Stimulated activated naive CD8-positive, alpha-beta T cell treated with anti-CD3 and anti-CD28 coated beads, Interleukin-15, Interleukin-2, amounts not matched to agents 100 U/mL and 50 U/mL, for 24 hours (primary cell): ENCODE data around the gene STRN4.
"Not testable (repeated sequence)": the region's sequence is repeated elsewhere in the genome, so short reads cannot be mapped to it uniquely, and the experiment has no call there.

ENCODE experiments used
- ATAC-seq: fragments of 150-1000 bp; cut with Tn5 transposase; one replicate; pipeline ENCODE4 v1.10.0; 2021
- DNase-seq: peaks from one replicate; pipeline ENCODE4 v3.0.0; 2021

STRN4 gene

DNA sequence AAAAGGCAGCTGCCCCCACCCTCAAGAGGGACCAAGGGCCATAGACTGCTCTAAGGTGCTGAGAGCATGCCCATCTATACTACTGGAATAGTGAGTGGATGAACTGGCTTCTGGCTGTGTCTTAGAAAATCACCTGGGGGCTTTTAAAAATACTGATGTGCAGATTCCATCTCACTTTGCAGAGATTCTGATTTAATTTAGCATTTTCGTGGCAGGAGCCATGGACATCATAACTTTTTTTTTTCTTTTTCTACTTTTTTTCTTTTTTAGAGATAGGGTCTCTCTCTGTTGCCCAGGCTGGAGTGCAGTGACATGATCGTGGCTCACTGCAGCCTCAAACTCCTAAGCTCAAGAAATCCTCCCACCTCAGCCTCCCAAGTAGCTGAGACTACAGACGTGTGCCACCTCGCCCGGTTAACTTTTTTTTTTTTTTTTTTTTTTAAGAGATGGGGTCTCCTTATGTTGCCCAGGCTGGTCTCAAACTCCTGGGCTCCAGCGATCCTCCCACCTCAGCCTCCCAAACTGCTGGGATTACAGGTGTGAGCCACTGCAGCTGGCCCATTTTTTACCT lies 33.4 kb downstream of the STRN4 start:
- DNase-seq, ATAC-seq: not testable (repeated sequence)

DNA sequence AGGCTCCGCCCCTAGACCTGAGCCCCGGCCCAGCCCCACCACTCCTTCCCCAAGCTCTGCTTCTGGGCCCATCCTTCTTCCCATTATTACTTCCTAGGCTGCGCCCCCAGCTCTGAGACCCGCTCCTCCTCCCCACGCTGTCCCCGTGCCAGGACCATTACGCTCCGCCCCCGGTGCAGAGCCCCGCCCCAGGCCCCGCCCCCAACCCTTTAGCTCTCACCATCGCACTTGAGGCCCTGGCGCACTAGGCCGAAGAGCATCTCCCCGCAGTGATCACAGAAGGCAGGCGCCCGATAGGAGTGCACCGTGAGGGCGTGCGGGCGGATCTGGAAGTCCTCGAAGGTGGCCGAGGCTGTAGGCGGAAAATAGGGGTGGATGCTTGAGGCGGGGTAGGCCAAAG lies 35.6 kb downstream of the STRN4 start:
- ATAC-seq (no peak), DNase-seq (no peak)

DNA sequence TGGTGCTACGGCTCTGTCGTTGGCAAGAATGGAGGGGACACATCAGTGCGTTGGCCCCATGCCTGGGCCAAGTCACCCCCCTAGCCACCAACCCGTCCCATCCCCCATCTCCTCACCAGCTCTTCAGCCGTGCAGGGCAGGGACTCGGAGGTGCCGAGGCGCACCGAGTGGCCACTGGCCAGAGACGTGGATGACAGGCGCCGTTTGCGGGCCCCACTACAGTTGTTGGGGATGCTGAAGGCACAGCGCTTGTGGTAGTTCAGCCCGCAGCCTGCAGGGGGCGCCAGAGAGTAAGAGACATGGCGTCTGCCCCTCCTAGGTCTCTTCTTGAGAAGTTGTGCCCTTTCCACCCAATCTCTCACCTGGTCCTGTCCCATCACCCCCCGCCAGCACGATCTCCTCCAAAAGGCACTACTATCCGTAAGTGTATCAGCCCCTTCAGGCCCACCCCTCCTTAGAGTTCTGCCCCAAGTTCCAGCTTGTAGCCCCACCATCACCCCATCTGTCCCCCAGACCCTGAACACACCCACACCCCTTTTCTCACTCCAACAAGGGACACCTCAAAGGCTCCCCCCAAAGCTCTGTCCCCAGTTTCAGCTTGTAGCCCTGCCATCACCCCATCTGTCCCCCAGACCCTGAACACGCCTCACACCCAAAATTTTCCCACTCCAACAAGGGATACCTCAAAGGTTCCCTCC lies 41.7 kb downstream of the STRN4 start:
- DNase-seq (peak; percentile 94), ATAC-seq (peak; percentile 86)

DNA sequence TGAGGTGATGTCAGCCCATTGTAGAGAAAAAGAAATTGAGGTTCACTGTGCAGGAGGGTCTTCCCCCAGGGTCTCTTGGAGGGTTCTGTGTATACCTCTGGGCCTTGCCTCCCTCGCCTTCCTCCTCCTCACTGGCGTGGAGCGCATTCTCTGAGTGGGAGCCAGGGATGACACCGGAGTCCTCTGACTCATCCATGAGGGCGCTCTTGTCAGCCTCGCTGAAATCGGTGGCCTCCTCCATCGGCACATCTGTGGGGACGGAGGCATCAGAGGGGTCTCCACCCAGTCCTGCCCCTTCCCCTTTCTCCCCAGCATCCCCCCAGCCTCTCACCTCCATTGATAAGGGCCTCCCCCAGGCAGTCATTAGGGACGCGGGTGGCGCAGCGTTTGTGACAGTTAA lies 45.5 kb downstream of the STRN4 start:
- ATAC-seq (no peak), DNase-seq (no peak)

DNA sequence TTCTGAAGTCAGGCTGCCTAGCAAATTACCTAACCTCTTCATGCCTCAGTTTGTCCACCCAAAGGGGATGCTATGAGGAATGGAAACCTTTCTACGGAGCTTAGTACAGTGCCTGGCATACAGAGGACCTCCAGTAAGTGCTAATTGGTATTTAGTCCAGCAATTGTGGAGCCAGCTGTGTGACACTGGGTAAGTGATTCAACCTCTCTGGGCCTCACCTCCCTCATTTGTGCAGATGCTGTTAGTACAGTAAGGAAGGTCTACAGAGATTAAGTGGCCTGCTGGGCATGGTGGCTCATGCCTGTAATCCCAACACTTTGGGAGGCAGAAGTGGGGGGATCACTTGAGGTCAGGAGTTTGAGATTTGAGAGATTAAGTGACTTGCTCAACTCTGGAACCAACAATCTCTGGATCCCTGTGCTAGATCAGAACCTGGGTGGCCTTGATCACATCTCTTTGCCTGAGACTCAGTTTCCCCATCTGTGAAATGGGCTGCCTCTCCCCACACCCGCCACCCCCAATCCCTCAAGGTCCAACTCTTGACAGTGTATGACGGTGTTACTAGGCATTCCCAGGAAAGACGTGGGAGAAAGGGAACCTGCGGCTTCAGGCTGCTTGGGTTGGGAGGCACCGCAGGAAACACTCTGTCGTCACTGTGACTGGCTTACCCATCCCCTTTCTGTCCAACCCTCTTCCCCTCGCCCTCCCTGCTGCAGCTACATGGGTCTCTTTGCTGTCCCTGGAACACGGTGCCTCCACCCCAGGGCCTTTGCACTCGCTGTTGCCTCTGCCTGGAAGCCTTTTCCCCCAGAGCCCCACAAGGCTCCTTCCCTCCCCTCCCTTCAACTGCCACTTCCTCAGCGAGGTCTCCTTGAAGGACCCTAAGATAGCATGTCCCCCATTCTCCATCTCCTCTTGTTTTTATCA lies 47.6 kb downstream of the STRN4 start:
- DNase-seq (no peak), ATAC-seq (no peak)

DNA sequence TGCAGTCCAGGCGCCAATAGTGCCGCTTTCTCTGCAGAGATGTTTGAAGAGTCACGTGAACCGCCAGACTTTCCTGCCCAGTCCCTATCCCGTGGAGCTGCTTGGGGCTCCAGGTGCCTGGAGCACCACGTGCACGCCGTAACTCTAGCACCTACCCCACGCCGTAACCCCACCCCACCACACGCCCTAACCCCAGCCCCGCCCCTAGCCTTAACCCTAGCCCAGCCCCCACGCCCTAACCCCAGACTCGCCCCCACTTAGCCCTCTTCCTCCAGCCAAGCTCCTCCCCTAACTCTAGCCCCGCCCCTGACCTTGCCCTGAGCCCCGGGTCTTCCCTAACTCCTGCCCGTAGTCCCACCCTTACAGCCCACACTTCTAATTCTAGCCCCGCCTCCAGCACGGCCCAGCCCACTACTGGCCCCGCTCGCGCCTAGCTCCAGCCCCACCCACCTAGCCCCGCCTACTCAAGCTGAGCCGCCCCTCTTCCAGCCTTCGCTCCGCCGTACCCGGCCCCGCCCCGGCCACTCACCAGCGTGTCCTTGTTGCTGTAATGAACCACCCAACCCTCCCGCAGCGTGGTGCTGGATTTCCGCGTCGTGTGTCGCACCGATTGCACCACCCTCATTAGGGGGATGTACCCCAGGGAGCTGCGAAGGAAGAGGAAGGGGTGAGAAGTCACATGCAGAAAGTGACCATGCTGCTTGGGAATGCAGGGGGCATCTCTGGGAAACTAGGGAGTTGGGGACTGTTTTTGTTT lies 48.9 kb downstream of the STRN4 start:
- peak; percentile 68 for ATAC-seq
- DNase-seq: peak; percentile 44

DNA sequence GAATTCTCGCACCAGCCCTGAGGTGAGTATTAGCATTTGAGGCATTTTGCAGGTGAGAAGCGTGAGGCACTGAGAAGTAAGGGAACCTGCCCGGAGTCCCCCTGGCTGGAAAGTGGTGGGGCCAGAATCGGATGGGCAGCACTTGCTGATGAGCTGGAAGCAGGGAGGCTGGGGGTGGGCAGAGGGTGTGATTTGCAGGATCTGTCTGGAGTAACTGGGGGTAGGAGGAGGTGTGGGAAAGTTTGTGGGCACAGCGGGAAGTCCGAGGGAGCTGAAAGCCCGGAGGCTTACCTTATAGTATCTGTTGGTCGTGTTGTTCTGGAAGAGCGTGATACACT lies 49.4 kb downstream of the STRN4 start:
- ATAC-seq: no peak
- no peak for DNase-seq

DNA sequence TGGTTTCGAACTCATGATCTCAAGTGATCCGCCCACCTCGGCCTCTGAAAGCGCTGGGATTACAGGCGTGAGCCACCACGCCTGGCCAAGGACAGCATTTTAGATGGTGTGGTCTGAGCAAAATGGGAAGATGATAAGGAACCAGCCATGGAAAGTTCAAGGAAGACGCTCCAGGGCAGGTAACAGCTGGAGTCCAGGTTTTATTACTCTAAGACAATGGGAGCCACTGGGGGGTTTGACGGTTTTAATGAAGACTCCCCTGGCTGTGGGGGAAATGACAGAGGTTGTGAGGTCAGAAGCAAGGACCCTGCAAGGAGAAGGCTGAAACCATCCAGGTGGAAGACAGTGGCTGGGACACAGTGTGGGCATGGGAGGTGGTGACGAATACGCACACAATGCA lies 50.2 kb downstream of the STRN4 start:
- no peak for ATAC-seq
- DNase-seq: no peak

DNA sequence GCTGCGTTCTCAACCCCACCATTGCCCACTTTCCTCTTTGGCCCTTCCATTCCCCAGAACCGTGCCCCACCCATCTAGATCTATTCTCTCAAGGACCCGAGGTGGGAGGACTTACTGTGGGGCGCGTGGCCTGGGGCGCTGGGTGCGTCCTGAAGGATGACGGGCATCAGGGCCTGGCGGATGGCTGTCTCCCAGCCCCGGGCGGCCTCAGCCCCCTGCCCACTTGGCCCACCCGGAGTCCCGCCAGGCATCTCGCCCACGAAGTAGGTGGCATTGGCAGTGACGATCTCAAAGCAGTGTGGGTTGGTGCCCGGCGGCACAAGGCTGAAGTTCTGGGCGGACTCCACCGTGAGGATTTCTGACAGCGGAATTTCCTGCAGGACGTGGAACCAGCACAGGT lies 52.5 kb downstream of the STRN4 start:
- ATAC-seq: no peak

DNA sequence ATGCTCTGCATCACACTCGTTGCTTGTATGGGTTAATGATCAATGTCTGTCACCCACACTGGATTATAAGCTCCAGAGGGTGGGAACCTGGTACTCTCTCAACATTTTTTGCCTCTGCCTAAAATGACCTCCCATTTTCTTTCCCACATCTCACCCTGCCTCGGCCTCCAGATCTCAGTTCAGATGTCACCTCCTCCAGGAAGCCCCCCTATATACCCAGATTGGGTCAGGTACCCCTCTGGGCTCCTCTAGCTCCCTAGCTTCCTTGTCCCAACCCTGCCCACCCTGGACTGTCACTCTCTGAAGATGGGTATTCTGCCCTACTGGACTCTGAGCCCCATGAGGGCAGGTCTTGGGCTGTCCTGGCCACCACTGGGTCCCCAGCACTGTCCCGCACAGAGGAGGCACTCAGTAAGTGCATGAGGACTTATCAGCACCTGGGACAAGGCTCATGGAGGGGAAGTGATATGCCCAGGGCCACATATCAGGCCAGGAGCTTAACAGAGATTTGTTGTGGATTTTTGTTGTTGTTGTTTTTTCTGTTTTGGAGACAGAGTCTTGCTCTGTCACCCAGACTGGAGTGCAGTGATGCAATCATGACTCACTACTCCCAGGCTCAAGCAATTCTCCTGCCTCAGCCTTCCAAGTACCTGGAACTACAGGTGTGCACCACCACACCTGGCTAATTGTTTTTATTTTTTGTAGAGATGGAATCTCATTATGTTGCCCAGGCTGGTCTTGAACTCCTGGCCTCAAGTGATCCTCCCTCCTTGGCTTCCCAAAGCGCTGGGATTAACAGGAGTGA lies 53.1 kb downstream of the STRN4 start:
- ATAC-seq: no peak

More for the DNA sequence above, 52.5 kb downstream of the STRN4 start:
- DNase-seq: no peak

DNA sequence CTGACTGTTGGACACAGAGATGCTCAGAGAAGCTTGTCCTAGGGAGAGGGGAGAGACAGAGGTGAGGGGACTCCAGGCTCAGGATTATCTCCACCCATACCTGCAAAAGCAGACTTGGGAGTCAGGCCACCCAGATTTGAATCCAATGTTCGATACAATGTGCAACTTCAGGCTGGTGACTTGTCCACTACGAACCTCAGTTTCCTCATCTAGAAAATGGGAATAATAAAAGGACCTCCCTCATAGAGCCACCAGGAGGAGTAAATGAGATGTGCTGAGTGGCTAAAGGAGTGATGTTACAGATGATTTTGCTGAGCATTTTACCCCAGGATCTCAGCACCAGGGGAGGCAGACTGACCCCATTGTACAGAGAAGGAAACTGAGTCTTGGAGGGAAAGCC lies 54.3 kb downstream of the STRN4 start:
- no peak for ATAC-seq
- DNase-seq: no peak

More for the DNA sequence above, 53.1 kb downstream of the STRN4 start:
- DNase-seq: no peak

DNA sequence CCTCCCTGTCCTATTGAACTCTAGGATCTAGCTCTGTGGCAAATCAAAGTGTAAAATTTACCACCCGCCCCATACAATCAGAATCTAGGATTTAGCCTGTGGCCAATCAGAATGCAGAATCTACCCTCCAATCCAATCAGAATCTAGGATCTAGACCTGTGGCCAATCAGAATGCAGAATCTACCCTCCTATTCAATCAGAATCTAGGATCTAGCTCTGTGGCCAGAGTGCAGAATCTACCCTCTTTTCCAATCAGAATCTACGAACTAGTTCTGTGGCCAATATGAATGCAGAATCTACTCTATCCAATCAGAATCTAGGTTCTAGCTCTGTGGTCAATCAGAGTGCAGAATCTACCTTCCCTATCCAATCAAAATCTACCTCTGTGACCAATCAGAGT lies 55.1 kb downstream of the STRN4 start:
- ATAC-seq: no peak
- no peak for DNase-seq

DNA sequence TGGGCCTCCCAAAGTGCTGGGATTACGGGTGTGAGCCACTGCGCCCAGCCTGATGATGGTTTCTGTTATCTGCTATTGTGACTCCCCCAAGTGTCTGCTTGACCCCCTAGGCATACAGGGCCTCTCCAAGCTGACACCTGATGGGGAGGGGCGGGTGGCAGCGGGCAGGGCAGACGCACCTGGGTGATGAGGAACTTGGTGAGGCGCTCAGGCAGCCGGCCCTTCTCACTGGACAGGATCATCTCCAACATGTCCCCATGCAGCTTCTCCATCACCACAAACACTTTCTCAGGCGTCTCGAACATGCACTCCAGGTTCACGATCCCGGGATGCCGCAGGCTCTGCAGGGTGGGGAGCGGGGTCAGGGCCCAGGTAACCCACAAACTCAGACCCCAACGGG lies 56.9 kb downstream of the STRN4 start:
- DNase-seq: no peak
- no peak for ATAC-seq

DNA sequence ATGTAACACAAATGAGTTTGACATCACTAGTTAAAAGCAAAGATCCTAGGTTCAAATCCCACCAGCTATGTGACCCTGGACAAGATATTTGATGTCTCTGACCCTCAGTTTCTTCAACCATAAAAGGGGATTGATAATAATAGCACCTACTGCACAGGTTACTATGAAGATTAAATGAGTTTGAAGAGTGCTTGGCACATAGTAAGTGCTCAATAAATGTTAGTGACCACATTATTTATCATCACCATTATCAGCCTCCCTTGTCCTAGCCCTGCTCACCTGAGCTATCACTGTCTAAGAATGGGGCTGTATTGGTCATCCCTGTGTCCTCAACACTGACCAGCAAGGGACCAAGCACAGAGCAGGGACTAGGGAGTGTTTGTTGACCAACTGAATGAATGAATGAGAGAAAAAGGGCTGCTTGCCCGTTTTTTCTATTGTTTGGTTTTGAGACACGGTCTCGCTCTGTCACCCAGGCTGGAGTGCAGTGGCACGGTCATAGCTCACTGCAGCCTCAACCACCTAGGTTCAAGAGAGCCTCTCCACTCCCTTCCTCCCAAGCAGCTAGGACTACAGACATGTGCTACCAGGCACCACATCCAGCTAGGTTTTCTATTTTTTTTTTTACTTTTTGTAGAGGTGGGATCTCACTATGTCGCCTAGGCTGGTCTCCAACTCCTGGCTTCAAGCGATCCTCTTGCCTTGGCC lies 58.7 kb downstream of the STRN4 start:
- DNase-seq (no peak), ATAC-seq (no peak)

DNA sequence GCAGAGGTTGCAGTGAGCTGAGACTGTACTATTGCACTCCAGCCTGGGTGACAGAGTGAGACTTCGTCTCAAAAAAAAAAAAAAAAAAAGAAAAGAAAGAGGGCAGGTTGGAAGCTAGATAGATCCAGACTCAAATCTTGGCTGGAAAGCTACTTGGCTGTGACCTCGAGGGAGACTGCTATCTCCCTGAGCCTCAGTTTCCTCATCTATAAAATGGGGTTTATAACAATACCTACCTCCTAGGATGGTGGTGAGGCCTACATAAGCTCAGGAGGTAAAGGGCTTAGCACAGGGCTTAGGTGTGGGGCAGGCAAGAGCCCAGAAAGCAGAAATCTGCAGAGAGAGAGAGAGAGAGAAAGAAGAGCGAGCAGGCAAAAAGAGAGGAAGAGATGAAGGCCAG lies 61.1 kb downstream of the STRN4 start:
- DNase-seq: no peak
- ATAC-seq: no peak

DNA sequence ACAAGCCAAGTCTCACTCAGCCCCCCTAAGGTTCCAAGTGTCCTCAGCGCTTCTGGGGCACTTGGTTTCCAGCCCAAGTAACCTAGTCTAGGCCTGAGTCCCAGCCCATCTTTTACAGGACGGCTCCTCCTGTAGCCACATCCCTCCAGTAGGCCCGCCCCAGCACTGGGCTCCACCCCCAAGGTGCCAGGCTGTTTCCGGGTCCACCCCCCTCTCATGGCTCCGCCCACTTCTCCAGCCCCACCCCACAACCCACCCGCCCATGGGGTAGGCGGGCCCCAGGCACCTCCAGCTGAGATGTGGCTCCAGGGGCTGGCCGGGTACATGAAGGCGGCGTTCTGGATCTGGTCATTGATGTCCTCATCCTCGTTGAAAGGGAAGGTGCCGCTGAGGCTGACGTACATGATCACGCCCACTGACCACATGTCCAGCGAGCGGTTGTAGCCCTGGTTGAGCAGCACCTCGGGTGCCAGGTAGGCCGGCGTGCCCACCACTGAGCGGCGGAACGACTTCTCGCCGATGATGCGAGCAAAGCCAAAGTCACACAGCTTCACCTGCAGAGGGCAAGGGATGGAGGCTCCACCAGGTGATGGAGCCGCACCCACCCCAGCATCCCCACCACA lies 68.0 kb downstream of the STRN4 start:
- DNase-seq (peak; percentile 74), ATAC-seq (peak; percentile 78)

DNA sequence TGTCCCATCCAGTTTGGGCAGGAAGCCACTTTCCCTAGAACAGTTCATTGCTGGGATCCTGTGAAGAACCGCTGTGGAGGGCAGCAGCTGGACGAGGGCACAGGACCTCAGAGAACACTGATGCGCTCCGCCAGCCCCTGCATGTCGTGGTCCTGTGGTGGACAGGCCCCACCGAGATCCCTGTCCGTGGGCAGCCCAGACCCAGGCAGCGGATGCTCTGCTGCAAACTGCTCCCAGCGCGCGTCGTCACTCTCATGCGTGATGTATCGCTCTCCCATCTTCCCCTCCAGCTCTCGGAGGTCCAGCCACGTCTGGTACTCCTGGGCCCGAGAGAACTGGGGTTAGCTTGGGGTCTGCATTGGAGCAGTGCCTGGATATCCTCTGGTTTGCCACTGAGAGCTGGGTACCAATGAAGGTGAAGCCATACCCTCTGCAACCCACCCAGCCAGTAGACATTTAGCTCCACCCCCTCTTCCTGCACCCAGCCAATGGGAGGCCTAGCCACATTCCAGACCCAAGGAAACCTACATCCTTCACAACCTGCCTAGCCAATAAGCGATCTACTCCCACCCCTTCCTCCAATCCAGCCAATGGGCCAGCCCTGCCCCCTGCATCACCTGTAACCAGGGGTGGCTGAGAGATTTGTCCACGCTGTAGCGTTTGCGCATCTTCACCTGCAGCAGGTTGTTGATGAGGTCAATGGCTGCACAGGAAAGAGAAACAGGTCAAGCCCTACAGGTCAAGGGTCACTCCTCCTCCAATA lies 71.7 kb downstream of the STRN4 start:
- no peak for ATAC-seq

DNA sequence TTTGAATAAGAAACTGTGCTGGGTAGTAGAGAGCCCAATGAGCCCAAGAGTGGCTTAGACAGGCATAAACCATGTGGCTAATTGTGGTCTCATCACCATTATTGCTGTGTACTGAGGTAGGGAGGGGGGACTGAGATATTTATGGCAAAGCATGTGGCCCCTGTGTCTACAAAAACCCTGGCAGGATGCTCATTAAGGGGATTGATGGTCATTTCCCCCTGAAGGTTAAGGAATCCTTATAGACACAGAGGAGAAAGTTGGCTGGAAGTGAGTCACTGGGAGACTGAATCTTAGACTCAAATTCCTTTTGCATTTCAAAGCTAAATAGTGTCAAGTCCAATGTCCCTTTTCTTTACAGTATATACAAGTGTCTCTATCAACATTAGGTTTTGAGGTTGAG lies 75.4 kb downstream of the STRN4 start:
- no peak for ATAC-seq
- DNase-seq: no peak

More for the DNA sequence above, 71.7 kb downstream of the STRN4 start:
- DNase-seq: no peak
